Parathyroid adenoma (tissue), 2 donors: ENCODE data around the gene SLC22A6.

Source experiments
- H2AFZ ChIP-seq: fragments of 300-600 bp; sonication (generic); one replicate; pipeline ENCODE4 v1.7.0; 2017; ENCODE audit warnings: antibody characterized with exemption, mild to moderate bottlenecking
- H3K27ac ChIP-seq: fragments of 300-600 bp; sonication (generic); one replicate; pipeline ENCODE4 v1.7.0; 2017
- H3K27me3 ChIP-seq: fragments of 300-600 bp; sonication (generic); one replicate; pipeline ENCODE4 v1.7.0; 2017; ENCODE audit warnings: low read length; ENCODE audit not compliant: control insufficient read depth, insufficient read depth
- H3K36me3 ChIP-seq: fragments of 300-600 bp; sonication (generic); one replicate; pipeline ENCODE4 v1.7.0; 2017; ENCODE audit warnings: low read length; ENCODE audit not compliant: control insufficient read depth, insufficient read depth
- H3K4me1 ChIP-seq: fragments of 300-600 bp; sonication (generic); one replicate; pipeline ENCODE4 v1.7.0; 2017; ENCODE audit warnings: control low read depth
- H3K4me2 ChIP-seq: fragments of 300-600 bp; sonication (generic); one replicate; pipeline ENCODE4 v1.7.0; 2017; ENCODE audit warnings: low read length
- H3K4me3 ChIP-seq: fragments of 300-600 bp; sonication (generic); one replicate; pipeline ENCODE4 v1.7.0; 2017; ENCODE audit warnings: low read depth, low read length
- H3K79me2 ChIP-seq: fragments of 300-600 bp; sonication (generic); one replicate; pipeline ENCODE4 v1.7.0; 2017; ENCODE audit warnings: control low read depth
- H3K9ac ChIP-seq: fragments of 300-600 bp; sonication (generic); one replicate; pipeline ENCODE4 v1.7.0; 2017; ENCODE audit warnings: mild to moderate bottlenecking
- H3K9me3 ChIP-seq: fragments of 300-600 bp; sonication (generic); one replicate; pipeline ENCODE4 v1.7.0; 2017; ENCODE audit warnings: low read length; ENCODE audit not compliant: control insufficient read depth
- CTCF ChIP-seq: fragments of 300-600 bp; sonication (generic); IDR thresholded peaks from one replicate; pipeline ENCODE4 v1.7.0; 2017; ENCODE audit warnings: antibody characterized with exemption, mild to moderate bottlenecking
- donor health status: primary hyperparathyroidism.

Gene SLC22A6

GRCh38 chr11:63010934-63011439 is 26.2 kb upstream of the SLC22A6 start:
- Histone ChIP-seq H3K9ac (no peak overlapping the region), H2AFZ (no peak overlapping the region), H3K4me2 (no peak overlapping the region), H3K36me3 (no peaks in the 10 kb centered on the region), H3K79me2 (no peaks in the 10 kb centered on the region), H3K27me3 (no peaks in the 10 kb centered on the region), H3K9me3 (no peaks in the 10 kb centered on the region), H3K27ac (no peak overlapping the region), H3K4me1 (no peaks in the 10 kb centered on the region), H3K4me3 (no peak overlapping the region)
- TF ChIP-seq CTCF = no peak

GRCh38 chr11:63007920-63008319 is 23.2 kb upstream of the SLC22A6 start:
- Histone ChIP-seq H2AFZ (no peak overlapping the region), H3K36me3 (no peaks in the 10 kb centered on the region), H3K9ac (no peak overlapping the region), H3K79me2 (no peaks in the 10 kb centered on the region), H3K4me2 (no peak overlapping the region), H3K9me3 (no peaks in the 10 kb centered on the region), H3K27ac (no peak overlapping the region), H3K27me3 (no peaks in the 10 kb centered on the region), H3K4me1 (no peaks in the 10 kb centered on the region), H3K4me3 (no peak overlapping the region)
- no peak for TF ChIP-seq CTCF

- Histone ChIP-seq H3K4me2 (no peak overlapping the region), H3K79me2 (no peaks in the 10 kb centered on the region), H3K36me3 (no peaks in the 10 kb centered on the region), H3K27ac (no peak overlapping the region), H3K4me3 (no peak overlapping the region), H2AFZ (no peak overlapping the region), H3K9me3 (no peaks in the 10 kb centered on the region), H3K9ac (no peak overlapping the region), H3K27me3 (no peaks in the 10 kb centered on the region), H3K4me1 (no peaks in the 10 kb centered on the region)
- no peak for TF ChIP-seq CTCF
These were observed 16.7 kb upstream of the SLC22A6 start for GRCh38 chr11:63001456-63001855.

DNA sequence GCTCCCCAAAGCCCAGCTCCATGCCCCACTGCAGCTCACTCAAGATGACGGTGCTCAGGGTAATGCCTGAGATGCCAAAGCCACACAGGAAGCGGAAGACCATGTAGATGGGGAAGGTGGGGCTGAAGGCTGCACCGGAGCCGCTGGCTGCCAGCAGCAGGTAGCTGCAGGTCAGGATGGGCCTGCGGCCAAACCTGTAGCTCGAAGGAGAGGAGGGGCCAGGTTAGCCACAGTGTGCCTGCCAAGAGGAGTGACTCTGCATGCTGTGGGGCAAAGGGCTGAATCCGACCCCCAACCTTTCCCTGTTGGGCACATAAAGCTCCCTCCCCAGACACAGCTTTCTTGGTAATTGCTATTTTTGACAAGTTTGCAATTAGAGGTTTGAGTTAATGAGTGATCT is 14.9 kb upstream of the SLC22A6 start:
- Histone ChIP-seq H3K36me3 (no peaks in the 10 kb centered on the region), H3K4me2 (no peak overlapping the region), H2AFZ (no peak overlapping the region), H3K4me1 (no peaks in the 10 kb centered on the region), H3K27me3 (no peaks in the 10 kb centered on the region), H3K4me3 (no peak overlapping the region), H3K9ac (no peak overlapping the region), H3K9me3 (no peaks in the 10 kb centered on the region), H3K27ac (no peak overlapping the region), H3K79me2 (no peaks in the 10 kb centered on the region)
- TF ChIP-seq CTCF = no peak

GRCh38 chr11:62999156-62999555 is 14.4 kb upstream of the SLC22A6 start:
- Histone ChIP-seq H3K4me3 (no peak overlapping the region), H3K27me3 (no peaks in the 10 kb centered on the region), H3K9me3 (no peaks in the 10 kb centered on the region), H3K36me3 (no peaks in the 10 kb centered on the region), H3K4me1 (no peaks in the 10 kb centered on the region), H3K27ac (no peak overlapping the region), H3K9ac (no peak overlapping the region), H3K4me2 (no peak overlapping the region), H2AFZ (no peak overlapping the region), H3K79me2 (no peaks in the 10 kb centered on the region)
- no peak for TF ChIP-seq CTCF
